ENCODE results near the gene KCNMA1. TPM values are rescaled to one million over a fixed set of nuclear protein-coding genes. Genes with fewer than 3 reads are reported as not detected.

Gene KCNMA1
- total RNA-seq, 1 experiment from 2014 or later = 31.3 TPM

- Histone ChIP-seq H4K20me1 (ENCODE audit: insufficient read depth, low read depth, low read length) (0 out of 2 replicates have a peak, but pooled peaks cover 4% of the 10 kb centered on the region), H2AFZ (ENCODE audit: low read length) (no peak overlapping the region), H3K9ac (ENCODE audit: low read length) (no peak overlapping the region), H3K27ac (ENCODE audit: low read length) (no peak overlapping the region), H3K4me1 (ENCODE audit: low read length) (no peaks in the 10 kb centered on the region), H3K9me2 (replicated peaks; ENCODE audit: insufficient read depth, low read length) (no peaks in the 10 kb centered on the region), H3K9me3 (ENCODE audit: low read length) (no peaks in the 10 kb centered on the region), H3K79me2 (ENCODE audit: low read length) (no peaks in the 10 kb centered on the region), H3K36me3 (ENCODE audit: insufficient read depth, low read length) (no peaks in the 10 kb centered on the region), H3K4me3 (ENCODE audit: low read length) (no peak overlapping the region), H3K4me2 (ENCODE audit: low read depth, low read length, poor library complexity, severe bottlenecking) (no peak overlapping the region), H3K27me3 (ENCODE audit: low read length) (0 out of 2 replicates have a peak, but pooled peaks cover 2% of the 10 kb centered on the region)
- DNase-seq = no peak
Measured at GRCh38 chr10:77138541-77138940, 499.1 kb downstream of the KCNMA1 start.

GRCh38 chr10:77135555-77135954 is 502.1 kb downstream of the KCNMA1 start:
- no peaks in the 10 kb centered on the region for H3K4me1 ChIP-seq (ENCODE audit: low read length)
- H3K79me2 ChIP-seq (ENCODE audit: low read length) = no peaks in the 10 kb centered on the region
- H3K9me2 ChIP-seq (replicated peaks; ENCODE audit: insufficient read depth, low read length) = no peaks in the 10 kb centered on the region
- DNase-seq = no peak
- no peaks in the 10 kb centered on the region for H3K9me3 ChIP-seq (ENCODE audit: low read length)
- no peak overlapping the region for H3K9ac ChIP-seq (ENCODE audit: low read length)
- H3K4me3 ChIP-seq (ENCODE audit: low read length) = no peak overlapping the region
- 0 out of 2 replicates have a peak, but pooled peaks cover 4% of the 10 kb centered on the region for H4K20me1 ChIP-seq (ENCODE audit: insufficient read depth, low read depth, low read length)
- no peak overlapping the region for H3K4me2 ChIP-seq (ENCODE audit: low read depth, low read length, poor library complexity, severe bottlenecking)
- H3K27me3 ChIP-seq (ENCODE audit: low read length) = 0 out of 2 replicates have a peak, but pooled peaks cover 2% of the 10 kb centered on the region
- no peak overlapping the region for H2AFZ ChIP-seq (ENCODE audit: low read length)
- no peaks in the 10 kb centered on the region for H3K36me3 ChIP-seq (ENCODE audit: insufficient read depth, low read length)
- H3K27ac ChIP-seq (ENCODE audit: low read length) = no peak overlapping the region

DNA sequence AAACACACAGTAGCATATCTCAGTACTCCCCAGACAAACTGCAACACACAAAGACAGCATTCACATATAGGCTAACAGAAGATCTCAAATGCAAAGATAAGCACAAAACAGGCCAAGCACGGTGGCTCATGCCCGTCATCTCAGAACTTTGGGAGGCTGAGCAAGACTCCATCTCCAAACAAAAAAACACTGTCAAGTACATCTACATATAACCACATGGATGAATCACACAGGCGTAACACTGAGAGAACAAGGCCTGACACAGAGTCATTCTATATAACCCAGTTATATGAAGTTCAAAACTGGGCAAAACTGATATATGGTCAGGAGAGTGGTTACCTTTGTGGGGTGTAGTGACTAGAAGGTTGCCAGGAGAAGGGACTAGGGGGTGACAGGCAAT is 506.4 kb downstream of the KCNMA1 start:
- DNase-seq = no peak
- H3K4me3 ChIP-seq (ENCODE audit: low read length) = no peak overlapping the region
- peaks cover 3% of the 10 kb centered on the region; the same call in 1 of the 2 replicates for H3K4me1 ChIP-seq (ENCODE audit: low read length)
- no peak overlapping the region for H2AFZ ChIP-seq (ENCODE audit: low read length)
- no peaks in the 10 kb centered on the region for H3K79me2 ChIP-seq (ENCODE audit: low read length)
- H4K20me1 ChIP-seq (ENCODE audit: insufficient read depth, low read depth, low read length) = 0 out of 2 replicates have a peak, but pooled peaks cover 4% of the 10 kb centered on the region
- no peak overlapping the region for H3K9ac ChIP-seq (ENCODE audit: low read length)
- H3K27me3 ChIP-seq (ENCODE audit: low read length) = 0 out of 2 replicates have a peak, but pooled peaks cover 2% of the 10 kb centered on the region
- no peaks in the 10 kb centered on the region for H3K9me2 ChIP-seq (replicated peaks; ENCODE audit: insufficient read depth, low read length)
- H3K4me2 ChIP-seq (ENCODE audit: low read depth, low read length, poor library complexity, severe bottlenecking) = no peak overlapping the region
- no peak overlapping the region for H3K27ac ChIP-seq (ENCODE audit: low read length)
- no peaks in the 10 kb centered on the region for H3K36me3 ChIP-seq (ENCODE audit: insufficient read depth, low read length)
- H3K9me3 ChIP-seq (ENCODE audit: low read length) = no peaks in the 10 kb centered on the region

- H4K20me1 ChIP-seq (ENCODE audit: insufficient read depth, low read depth, low read length) = 0 out of 2 replicates have a peak, but pooled peaks cover 3% of the 10 kb centered on the region
- H3K9ac ChIP-seq (ENCODE audit: low read length) = no peak overlapping the region
- no peak overlapping the region for H2AFZ ChIP-seq (ENCODE audit: low read length)
- no peaks in the 10 kb centered on the region for H3K27me3 ChIP-seq (ENCODE audit: low read length)
- no peaks in the 10 kb centered on the region for H3K79me2 ChIP-seq (ENCODE audit: low read length)
- H3K4me2 ChIP-seq (ENCODE audit: low read depth, low read length, poor library complexity, severe bottlenecking) = no peak overlapping the region
- H3K36me3 ChIP-seq (ENCODE audit: insufficient read depth, low read length) = no peaks in the 10 kb centered on the region
- no peak overlapping the region for H3K4me3 ChIP-seq (ENCODE audit: low read length)
- no peak overlapping the region for H3K27ac ChIP-seq (ENCODE audit: low read length)
- no peaks in the 10 kb centered on the region for H3K9me3 ChIP-seq (ENCODE audit: low read length)
- H3K4me1 ChIP-seq (ENCODE audit: low read length) = peaks cover 3% of the 10 kb centered on the region; the same call in 1 of the 2 replicates
- no peak for DNase-seq
- no peaks in the 10 kb centered on the region for H3K9me2 ChIP-seq (replicated peaks; ENCODE audit: insufficient read depth, low read length)
Measured at GRCh38 chr10:77127243-77127642, 510.4 kb downstream of the KCNMA1 start.

GRCh38 chr10:77125231-77125630 is 512.4 kb downstream of the KCNMA1 start:
- Histone ChIP-seq H3K9me3 (ENCODE audit: low read length) (no peaks in the 10 kb centered on the region), H2AFZ (ENCODE audit: low read length) (no peak overlapping the region), H3K4me1 (ENCODE audit: low read length) (peaks cover 3% of the 10 kb centered on the region; the same call in 1 of the 2 replicates), H3K4me2 (ENCODE audit: low read depth, low read length, poor library complexity, severe bottlenecking) (no peak overlapping the region), H3K27ac (ENCODE audit: low read length) (no peak overlapping the region), H3K9me2 (replicated peaks; ENCODE audit: insufficient read depth, low read length) (no peaks in the 10 kb centered on the region), H3K9ac (ENCODE audit: low read length) (no peak overlapping the region), H4K20me1 (ENCODE audit: insufficient read depth, low read depth, low read length) (0 out of 2 replicates have a peak, but pooled peaks cover 3% of the 10 kb centered on the region), H3K27me3 (ENCODE audit: low read length) (no peaks in the 10 kb centered on the region), H3K36me3 (ENCODE audit: insufficient read depth, low read length) (no peaks in the 10 kb centered on the region), H3K4me3 (ENCODE audit: low read length) (no peak overlapping the region), H3K79me2 (ENCODE audit: low read length) (no peaks in the 10 kb centered on the region)
- no peak for DNase-seq

- no peaks in the 10 kb centered on the region for H3K36me3 ChIP-seq (ENCODE audit: insufficient read depth, low read length)
- H3K9me2 ChIP-seq (replicated peaks; ENCODE audit: insufficient read depth, low read length) = no peaks in the 10 kb centered on the region
- H3K9me3 ChIP-seq (ENCODE audit: low read length) = no peaks in the 10 kb centered on the region
- H4K20me1 ChIP-seq (ENCODE audit: insufficient read depth, low read depth, low read length) = 0 out of 2 replicates have a peak, but pooled peaks cover 3% of the 10 kb centered on the region
- peaks cover 3% of the 10 kb centered on the region; the same call in 1 of the 2 replicates for H3K4me1 ChIP-seq (ENCODE audit: low read length)
- H3K9ac ChIP-seq (ENCODE audit: low read length) = no peak overlapping the region
- no peak overlapping the region for H3K4me3 ChIP-seq (ENCODE audit: low read length)
- no peak overlapping the region for H3K27ac ChIP-seq (ENCODE audit: low read length)
- H2AFZ ChIP-seq (ENCODE audit: low read length) = no peak overlapping the region
- H3K4me2 ChIP-seq (ENCODE audit: low read depth, low read length, poor library complexity, severe bottlenecking) = no peak overlapping the region
- H3K27me3 ChIP-seq (ENCODE audit: low read length) = no peaks in the 10 kb centered on the region
- no peaks in the 10 kb centered on the region for H3K79me2 ChIP-seq (ENCODE audit: low read length)
- DNase-seq = no peak
Measured at GRCh38 chr10:77123330-77123729, 514.3 kb downstream of the KCNMA1 start.

DNA sequence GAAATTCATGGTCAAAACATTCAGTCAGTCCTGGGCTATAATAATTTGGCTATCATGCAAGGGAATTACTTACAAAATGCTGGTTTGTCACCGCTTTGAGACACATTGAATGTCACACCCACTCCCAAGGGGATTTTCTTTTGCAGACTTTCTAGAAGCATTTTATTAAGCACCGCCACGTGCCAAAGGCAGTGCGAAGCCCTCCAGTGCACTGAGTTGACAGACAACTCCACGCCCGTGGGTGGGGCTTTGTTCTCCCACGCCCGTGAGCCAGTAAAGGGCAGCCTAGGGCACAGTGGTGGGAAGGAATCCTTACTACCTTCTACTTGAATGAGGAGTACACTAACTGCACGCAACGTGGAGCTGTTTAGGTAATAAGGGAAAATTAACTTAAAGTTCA is 515.8 kb downstream of the KCNMA1 start:
- no peaks in the 10 kb centered on the region for H3K9me2 ChIP-seq (replicated peaks; ENCODE audit: insufficient read depth, low read length)
- H3K4me1 ChIP-seq (ENCODE audit: low read length) = no peaks in the 10 kb centered on the region
- no peak overlapping the region for H2AFZ ChIP-seq (ENCODE audit: low read length)
- H3K79me2 ChIP-seq (ENCODE audit: low read length) = no peaks in the 10 kb centered on the region
- no peak overlapping the region for H3K9ac ChIP-seq (ENCODE audit: low read length)
- no peaks in the 10 kb centered on the region for H3K36me3 ChIP-seq (ENCODE audit: insufficient read depth, low read length)
- H3K27me3 ChIP-seq (ENCODE audit: low read length) = no peaks in the 10 kb centered on the region
- 0 out of 2 replicates have a peak, but pooled peaks cover 3% of the 10 kb centered on the region for H4K20me1 ChIP-seq (ENCODE audit: insufficient read depth, low read depth, low read length)
- no peak overlapping the region for H3K27ac ChIP-seq (ENCODE audit: low read length)
- no peak overlapping the region for H3K4me2 ChIP-seq (ENCODE audit: low read depth, low read length, poor library complexity, severe bottlenecking)
- H3K4me3 ChIP-seq (ENCODE audit: low read length) = no peak overlapping the region
- no peak for DNase-seq
- no peaks in the 10 kb centered on the region for H3K9me3 ChIP-seq (ENCODE audit: low read length)

GRCh38 chr10:77120666-77121376 is 516.8 kb downstream of the KCNMA1 start:
- Histone ChIP-seq H3K4me2 (ENCODE audit: low read depth, low read length, poor library complexity, severe bottlenecking) (no peak overlapping the region), H3K9ac (ENCODE audit: low read length) (no peak overlapping the region), H3K4me1 (ENCODE audit: low read length) (no peaks in the 10 kb centered on the region), H4K20me1 (ENCODE audit: insufficient read depth, low read depth, low read length) (0 out of 2 replicates have a peak, but pooled peaks cover 3% of the 10 kb centered on the region), H2AFZ (ENCODE audit: low read length) (no peak overlapping the region), H3K27me3 (ENCODE audit: low read length) (no peaks in the 10 kb centered on the region), H3K9me2 (replicated peaks; ENCODE audit: insufficient read depth, low read length) (no peaks in the 10 kb centered on the region), H3K27ac (ENCODE audit: low read length) (no peak overlapping the region), H3K36me3 (ENCODE audit: insufficient read depth, low read length) (no peaks in the 10 kb centered on the region), H3K4me3 (ENCODE audit: low read length) (no peak overlapping the region), H3K79me2 (ENCODE audit: low read length) (no peaks in the 10 kb centered on the region), H3K9me3 (ENCODE audit: low read length) (no peaks in the 10 kb centered on the region)
- DNase-seq = no peak
